Measurements from ENCODE around the gene BATF2.
"Not testable (repeated sequence)": the region's sequence is repeated elsewhere in the genome, so short reads cannot be mapped to it uniquely, and the experiment has no call there.

BATF2 gene, protein sequence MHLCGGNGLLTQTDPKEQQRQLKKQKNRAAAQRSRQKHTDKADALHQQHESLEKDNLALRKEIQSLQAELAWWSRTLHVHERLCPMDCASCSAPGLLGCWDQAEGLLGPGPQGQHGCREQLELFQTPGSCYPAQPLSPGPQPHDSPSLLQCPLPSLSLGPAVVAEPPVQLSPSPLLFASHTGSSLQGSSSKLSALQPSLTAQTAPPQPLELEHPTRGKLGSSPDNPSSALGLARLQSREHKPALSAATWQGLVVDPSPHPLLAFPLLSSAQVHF

DNA sequence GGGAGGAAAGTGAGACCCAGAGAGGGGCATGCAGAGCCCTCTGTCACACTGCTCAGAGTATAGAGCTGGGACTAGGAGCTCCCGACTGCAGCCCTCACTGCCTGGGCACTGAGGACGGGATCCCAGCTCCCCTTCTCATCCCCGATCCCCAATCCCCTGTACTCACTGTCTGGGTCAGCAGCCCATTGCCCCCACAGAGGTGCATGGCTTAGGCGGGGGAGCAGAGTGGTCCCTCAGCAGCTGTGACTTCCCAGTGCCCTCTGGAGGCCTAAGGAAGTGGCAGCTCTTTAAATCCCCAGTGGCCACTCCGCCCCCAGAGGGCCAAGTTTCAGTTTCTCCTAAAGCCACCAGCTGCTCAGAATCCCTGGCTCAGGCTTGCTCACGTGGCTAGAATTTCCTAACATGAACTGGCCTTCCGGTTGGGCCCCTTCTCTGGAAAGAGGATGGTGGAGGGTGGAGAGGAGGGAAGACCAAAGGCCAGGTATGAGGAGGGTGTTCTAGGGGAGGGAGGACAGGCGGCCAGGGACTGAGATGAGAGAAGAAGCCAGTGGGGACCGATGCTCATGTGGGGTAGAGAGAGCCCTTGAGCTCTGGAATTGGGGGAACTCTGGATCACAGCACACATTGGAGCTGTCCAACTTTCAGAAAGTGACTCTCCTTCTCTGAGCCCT is at the start of gene BATF2:
Gene BATF2 (minus strand): TSS at position 262 of the 671 bp plus-strand sequence. CDS start 57 bp downstream, at position 205.
- peak; percentile 65 for DNase-seq (ENCODE audit: insufficient read length, low spot score)
- FAIRE-seq = peak; percentile 72

DNA sequence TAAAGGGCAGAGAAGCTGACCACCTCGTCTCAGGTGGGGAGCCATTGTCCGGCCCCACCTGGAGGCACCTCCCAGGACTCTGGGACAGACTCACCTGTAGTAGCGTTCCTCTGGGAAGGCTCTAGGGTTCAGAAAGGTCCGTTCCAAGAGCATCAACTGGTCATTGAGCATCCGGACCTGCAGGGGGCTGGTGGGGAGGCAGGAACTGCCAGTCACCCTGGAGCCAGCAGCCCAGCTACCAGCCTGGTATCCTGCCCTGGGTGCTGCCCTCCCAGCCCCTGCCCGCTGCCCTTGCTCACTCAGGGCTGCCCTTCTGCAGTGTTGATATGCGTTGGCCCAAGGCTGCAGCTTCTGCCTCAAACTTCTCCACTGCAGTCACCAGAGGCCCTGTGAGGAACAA is 49.0 kb upstream of the BATF2 start:
- FAIRE-seq = no peak
- DNase-seq (ENCODE audit: insufficient read length, low spot score) = no peak

DNA sequence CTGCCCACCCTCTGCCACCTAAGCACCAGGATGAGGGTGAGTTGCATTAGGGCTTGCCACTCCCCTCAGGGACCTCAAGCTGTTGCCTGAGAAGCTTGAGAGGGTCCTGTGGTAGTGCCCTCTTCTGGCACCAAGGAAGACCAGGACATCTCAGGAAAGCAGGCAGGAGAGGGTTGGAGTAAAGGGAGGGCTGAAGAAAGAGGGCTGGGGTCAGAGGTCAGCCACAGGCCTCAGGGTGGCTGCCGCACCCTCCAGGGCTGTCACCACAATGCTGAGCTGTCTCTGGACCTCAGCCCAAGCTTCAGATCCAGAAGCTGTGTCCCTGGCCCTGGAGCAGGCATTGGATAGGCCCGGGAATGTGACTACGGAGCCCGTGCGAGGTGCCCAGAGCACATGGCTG is 48.3 kb upstream of the BATF2 start:
- DNase-seq (ENCODE audit: insufficient read length, low spot score) = no peak
- FAIRE-seq = no peak

DNA sequence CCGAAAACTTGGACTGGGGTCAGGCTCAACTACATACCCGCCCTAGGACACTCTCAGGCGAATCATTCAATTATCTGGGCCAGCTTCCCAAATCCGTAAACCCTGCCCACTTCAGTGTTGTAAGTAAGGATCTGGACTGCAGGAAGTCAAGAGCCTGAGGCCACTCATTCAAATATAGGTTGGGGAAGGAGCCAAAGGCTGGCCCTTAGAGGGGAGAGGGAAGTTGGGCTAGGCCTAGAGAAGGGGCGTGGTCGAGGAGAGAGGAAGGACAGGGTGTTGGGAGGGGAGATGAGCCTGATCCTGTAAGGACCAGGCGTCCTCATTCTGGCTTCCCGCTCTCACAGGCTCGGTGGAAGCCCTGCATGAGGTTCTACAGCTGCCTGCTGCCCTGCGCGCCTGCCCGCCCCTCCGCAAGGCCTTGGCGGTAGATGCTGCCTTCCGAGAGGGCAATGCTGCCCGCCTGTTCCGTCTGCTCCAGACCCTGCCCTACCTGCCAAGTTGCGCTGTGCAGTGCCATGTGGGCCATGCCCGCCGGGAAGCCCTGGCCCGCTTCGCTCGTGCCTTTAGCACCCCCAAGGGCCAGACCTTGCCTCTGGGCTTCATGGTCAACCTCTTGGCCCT is 47.2 kb upstream of the BATF2 start:
- FAIRE-seq (no peak), DNase-seq (ENCODE audit: insufficient read length, low spot score) (no peak)

DNA sequence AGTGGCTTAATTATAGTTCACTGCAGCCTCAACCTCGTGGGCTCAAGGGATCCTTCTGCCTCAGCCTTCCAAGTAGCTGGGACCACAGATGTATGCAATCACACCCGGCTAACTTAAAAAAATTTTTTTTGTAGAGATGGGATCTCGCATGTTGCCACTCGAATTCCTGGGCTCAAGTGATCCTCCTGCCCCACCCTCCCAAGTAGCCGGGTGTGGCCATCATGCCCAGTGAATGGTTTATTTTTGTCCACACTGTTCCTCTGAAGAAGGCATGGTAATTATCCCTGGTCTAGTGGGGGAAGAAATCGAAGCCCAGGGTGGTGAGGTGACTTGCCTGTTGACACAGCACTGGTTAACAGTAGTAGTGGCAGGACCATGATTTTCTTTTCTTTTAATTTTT is 46.1 kb upstream of the BATF2 start:
- FAIRE-seq = no peak
- DNase-seq (ENCODE audit: insufficient read length, low spot score) = no peak

DNA sequence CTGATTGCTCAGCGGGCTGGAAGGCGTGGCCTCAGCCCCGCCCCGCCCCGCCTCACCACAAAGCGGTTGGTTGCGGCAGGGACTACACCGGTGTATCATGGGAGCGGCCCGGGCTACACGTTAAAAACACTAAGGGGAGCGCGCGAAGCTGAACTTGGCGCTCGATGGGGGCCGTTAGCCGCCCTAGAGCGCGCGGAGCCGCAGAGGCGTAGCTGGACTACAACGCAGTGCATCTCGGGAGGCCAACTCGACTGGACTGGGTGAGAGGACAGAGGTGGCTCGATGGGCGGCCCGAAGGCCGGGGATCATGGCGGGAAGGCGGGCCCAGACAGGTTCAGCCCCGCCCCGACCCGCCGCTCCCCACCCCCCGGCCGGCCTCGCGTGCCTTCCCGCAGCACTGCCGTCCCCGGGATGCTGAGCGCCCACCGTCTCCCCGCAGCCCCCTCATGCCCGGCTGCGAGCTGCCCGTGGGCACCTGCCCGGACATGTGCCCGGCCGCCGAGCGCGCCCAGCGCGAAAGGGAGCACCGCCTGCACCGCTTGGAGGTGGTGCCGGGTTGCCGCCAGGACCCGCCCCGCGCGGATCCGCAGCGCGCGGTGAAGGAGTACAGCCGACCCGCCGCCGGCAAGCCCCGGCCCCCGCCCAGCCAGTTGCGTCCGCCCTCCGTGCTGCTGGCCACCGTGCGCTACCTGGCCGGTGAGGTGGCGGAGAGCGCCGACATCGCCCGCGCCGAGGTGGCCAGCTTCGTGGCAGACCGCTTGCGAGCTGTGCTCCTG is 44.3 kb upstream of the BATF2 start, which contains the start of gene SAC3D1:
Gene SAC3D1 (plus strand): TSS at position 364 of the 776 bp plus-strand sequence. CDS start 83 bp downstream, at position 447.
- peak; percentile 97 for FAIRE-seq
- peak; percentile 98 for DNase-seq (ENCODE audit: insufficient read length, low spot score)

DNA sequence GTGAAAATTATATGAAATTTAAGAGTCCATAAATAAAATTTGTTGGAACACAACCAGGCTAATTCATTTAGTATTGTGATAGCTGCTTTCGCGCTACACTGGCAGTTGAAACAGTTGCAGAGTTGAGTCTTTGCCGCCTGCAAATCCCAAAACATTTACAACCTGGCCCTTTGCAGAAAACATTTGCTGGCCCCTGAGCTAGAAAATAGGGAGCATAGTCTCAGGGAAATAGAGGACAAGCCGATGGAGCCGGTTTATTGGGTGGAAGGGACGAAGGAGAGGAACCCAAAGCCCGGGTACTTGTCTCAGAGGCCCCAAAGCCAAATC is 43.7 kb upstream of the BATF2 start:
- no peak for FAIRE-seq

DNA sequence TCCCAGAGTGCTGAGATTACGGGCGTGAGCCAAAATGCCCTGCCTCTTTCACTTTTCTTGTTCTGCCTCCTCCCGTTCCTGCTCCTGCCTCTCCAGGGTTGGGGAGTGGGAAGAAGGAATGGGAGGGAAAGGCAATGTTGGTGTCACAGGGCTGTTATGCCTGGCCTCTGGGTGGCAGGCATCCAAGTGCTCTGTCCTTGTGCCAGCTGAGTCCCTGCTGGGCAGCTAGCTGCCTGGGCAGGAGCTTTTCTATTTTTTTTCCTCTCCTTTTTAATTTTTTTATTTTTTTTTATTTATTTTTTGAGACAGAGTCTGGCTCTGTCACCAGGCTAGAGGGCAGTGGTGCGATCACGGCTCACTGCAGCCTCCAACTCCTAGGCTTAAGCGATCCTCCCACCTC is 40.2 kb upstream of the BATF2 start:
- no peak for FAIRE-seq
- DNase-seq (ENCODE audit: insufficient read length, low spot score) = no peak

More for the DNA sequence above, 43.7 kb upstream of the BATF2 start:
- no peak for DNase-seq (ENCODE audit: insufficient read length, low spot score)

DNA sequence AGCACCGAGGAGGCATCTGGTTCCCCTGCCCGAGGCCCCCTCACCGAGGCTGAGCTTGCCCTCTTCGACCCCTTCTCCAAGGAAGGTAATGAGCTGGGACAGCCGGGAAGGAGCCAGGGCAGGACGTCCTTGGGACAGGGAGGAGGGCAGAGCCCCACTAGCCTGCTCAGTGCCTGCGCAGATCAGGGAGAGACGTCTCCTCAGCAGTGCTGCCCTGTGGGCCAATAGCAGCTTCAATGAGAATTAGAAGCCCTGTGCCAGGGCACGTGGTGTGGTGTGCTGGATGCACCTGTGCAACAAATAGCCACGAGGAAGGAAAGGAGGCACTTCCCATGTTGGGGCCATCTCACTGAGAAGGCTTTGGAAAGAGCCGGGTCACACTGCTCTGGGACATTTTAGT is 38.8 kb upstream of the BATF2 start:
- no peak for DNase-seq (ENCODE audit: insufficient read length, low spot score)
- no peak for FAIRE-seq

DNA sequence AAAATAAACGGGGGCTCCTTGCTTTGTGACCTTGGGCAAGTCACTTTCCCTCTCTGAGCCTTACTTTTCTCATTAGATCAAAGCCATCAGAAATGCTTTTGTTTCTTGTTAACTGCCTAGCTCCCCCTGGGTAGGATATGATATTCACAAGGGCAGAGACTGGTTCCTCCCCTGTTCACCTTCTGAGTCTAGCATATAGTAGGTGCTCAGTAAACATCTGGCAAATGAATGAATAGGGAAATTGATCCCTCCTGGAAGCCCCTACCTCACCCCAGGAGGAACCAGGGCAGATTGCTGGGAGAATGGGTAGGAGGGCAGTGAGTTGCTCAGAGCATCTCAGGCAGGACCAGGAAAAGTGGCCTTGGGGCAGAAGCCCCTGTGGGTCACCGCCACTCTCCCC is 37.7 kb upstream of the BATF2 start:
- FAIRE-seq = no peak
- DNase-seq (ENCODE audit: insufficient read length, low spot score) = no peak

DNA sequence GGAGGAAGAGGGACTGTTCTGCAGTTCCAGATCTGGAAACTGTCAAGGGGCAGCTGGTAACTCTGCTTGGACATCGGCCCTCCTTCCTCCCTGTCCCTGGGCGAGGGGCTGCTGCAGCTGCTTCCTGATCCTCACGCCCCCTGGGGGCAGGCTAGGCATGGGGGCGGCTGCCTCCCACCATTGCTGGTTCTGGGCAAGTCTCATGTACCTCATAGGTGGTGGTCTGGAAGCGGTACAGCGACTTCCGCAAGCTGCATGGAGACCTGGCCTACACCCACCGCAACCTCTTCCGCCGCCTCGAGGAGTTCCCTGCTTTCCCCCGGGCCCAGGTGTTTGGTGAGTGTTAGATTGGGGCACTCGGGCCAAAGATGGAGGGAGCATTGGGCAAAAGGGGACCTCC is 35.4 kb upstream of the BATF2 start:
- no peak for DNase-seq (ENCODE audit: insufficient read length, low spot score)
- no peak for FAIRE-seq

DNA sequence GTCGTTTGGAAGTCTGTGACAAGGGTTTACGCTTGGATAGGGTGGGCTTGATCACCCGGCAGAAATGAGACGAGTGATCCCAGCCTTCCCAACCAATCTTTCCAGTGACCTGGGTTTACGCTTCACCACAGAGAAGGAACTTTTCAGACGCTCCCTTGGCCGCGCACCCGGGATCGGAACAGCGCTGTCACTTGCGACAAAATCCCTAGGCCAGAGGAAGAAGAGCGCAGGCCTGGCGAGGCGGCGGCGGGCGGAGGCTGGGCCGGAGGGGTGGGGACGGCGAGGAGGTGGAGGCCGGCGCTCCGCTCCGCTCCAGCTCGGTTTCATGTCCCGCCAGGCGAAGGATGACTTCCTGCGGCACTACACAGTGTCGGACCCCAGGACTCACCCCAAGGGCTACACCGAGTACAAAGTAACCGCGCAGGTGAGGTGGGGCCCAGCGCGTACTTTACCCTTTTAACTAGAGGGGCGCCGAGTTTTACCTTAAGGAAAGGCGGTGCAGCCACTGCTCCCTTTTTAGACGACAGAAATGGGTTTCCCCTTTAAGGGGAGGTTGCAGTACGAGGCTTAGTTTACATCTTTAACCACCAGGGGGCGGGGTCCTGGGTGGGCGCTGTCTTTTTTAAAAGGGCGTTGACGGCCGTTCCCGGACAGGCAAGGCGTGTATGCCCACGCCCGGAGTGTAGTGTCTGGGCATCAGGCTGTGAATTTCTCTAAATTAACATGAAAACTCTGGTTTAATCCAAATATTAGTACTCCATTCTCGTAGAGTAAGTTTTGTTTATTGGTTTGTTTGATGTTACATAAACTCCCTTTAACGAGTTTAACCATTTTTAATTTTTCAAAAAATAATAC is 30.7 kb upstream of the BATF2 start, which contains the start of gene SNX15:
Gene SNX15 (plus strand): TSS at position 227 of the 855 bp plus-strand sequence. CDS start 99 bp downstream, at position 326.
- FAIRE-seq = peak; percentile 80

DNA sequence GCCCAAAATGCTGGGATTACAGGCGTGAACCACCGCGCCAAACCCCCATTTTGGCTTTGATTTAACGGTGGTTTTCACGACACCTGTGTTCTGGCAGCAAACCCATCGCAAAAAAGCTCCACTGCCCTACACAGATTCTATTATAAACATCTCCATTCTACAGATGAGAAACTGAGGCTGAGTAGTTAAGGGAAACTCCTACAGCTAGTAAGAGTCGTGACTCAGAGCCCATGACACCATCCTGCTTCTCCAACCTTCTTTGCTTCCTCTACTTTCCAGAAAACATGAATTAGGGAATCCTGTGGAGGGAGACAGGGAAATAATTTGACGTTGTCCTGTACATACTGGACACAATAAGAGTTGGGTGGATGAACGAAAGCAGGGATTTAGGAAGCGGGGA is 30.0 kb upstream of the BATF2 start:
- FAIRE-seq (no peak), DNase-seq (ENCODE audit: insufficient read length, low spot score) (no peak)

More for the DNA sequence above, 30.7 kb upstream of the BATF2 start, which contains the start of gene SNX15:
- peak; percentile 91 for DNase-seq (ENCODE audit: insufficient read length, low spot score)

DNA sequence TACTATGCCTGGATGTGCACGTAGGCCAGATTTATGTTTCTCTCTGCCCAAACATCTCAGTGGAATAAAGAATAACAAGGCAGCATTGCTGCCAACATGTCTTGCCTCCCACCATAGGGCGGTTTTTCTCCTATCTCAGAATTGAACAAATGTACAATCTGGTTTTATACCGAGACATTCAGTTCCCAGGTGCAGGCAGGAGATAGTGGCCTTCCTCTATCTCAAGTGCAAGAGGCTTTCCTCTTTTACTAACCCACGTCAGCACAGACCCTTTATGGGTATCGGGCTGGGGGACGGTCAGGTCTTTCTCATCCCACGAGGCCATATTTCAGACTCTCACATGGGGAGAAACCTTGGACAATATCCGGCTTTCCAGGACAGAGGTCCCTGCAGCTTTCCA is 26.7 kb upstream of the BATF2 start:
- DNase-seq (ENCODE audit: insufficient read length, low spot score); FAIRE-seq: not testable (repeated sequence)

DNA sequence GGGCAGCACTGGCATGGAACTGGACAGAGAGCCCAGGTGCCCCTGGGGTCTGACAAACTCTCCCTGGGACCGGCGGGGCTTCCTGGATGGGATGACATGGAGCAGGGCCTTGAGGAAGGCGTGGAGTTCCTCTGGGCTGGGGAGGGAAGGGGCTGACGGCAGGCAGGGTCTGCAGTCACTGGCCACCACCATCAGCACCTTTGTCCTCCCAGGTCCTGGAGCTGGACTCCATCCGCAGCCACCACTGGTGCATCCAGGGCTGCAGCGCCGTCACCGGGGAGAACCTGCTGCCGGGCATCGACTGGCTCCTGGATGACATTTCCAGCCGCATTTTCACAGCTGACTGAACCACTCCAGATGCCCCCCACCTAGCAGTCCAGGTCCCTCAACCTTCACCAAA is 24.7 kb upstream of the BATF2 start:
- FAIRE-seq (no peak), DNase-seq (ENCODE audit: insufficient read length, low spot score) (no peak)

DNA sequence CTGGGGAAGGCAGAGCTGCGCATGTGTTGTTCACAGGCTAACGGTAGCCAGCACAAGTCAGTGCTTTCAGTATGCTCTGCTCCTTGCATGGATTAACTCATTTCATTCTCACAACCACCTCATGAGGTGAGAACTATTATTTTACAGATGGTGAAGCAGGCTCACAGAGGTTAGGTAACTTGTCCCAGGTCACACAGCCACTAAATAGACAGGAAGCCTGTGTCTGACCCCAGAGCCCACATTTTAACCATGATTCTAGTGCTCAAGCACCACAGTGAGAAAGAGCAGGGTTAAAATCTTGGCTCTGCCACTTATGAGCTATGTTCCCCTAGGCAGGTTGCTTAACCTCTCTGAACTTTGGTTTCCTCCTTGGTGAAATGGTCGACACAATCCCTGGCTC is 24.2 kb upstream of the BATF2 start:
- FAIRE-seq = no peak
- DNase-seq (ENCODE audit: insufficient read length, low spot score) = no peak

DNA sequence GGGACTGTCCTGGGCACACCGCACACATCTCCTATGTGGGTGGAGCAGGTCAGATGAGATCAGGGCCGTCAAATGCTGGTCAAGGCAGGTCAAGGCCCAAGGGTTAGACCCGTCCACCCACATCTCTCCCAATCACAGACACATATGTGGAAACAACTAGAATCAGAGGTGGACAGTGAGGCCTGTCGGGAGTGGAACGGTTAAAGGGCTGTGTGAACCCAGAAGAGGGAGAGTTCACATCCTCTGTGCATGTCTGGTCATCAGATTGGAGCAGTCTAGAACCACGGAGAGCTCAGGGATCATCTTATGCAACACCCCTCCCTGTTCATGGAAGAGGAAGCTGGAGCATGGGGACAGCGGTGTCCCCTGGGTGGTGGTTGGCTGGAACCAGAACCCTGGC is 23.1 kb upstream of the BATF2 start:
- DNase-seq (ENCODE audit: insufficient read length, low spot score) = no peak

DNA sequence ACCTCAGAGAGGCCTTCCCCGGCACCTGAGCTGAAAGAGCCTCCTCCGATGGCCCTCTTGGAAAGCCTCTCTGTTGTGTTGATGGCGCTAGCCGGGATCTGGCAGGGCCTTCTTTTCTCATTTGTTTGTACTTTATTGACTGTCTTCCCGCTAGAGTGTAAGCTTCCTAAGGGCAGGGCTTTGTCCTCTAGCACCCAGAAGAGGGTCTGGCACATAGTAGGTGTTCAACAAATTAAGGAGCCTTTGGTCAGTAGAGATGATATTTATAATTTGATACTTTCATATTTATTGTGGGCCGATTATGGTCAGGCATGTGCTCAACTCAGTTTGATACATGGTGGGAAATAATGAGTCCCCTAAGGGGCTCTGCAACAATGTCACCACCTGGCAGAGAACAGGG is 21.2 kb upstream of the BATF2 start:
- FAIRE-seq (no peak), DNase-seq (ENCODE audit: insufficient read length, low spot score) (no peak)

More for the DNA sequence above, 23.1 kb upstream of the BATF2 start:
- FAIRE-seq = no peak

DNA sequence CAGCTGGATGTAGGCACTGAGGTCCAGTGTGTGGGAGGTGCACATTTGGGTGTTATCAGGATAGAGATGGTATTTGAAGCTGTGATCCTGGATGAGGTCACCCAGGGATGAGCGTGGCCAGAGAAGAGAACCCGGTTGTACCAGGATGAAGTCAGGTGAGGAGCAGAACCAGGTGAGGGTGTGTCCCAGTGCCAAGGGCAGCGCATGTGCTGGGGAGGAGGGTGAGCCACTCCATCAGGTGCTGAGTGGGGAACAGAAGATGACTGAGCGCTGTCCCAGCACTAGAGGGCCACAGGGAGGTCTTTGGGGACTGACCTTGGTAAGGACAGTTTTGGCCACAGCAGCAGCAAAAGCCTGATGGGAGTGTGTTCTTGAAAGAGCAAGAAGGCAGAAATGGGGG is 19.9 kb upstream of the BATF2 start:
- DNase-seq (ENCODE audit: insufficient read length, low spot score) (no peak), FAIRE-seq (no peak)

DNA sequence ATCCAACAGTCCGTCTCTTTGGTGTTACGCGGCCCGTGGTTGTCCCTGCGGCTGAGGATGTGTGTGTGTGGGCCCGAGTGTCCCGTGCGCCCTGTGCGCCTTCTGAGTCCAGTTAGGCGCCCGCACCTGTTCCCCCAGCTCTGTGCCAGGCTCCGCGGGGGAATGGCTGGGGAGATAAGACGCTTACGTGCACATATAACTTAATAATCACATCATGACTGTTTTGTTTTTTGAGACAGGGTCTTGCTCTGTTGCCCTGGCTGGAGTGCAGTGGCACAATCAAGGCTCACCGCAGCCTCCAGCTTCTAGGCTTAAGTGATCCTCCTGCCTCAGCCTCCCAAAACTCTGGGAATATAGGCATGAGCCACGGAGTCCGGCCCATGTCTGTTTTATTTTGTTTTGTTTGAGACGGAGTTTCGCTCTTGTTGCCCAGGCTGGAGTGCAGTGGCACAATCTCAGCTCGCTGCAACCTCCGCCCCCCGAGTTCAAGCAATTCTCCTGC is 18.0 kb upstream of the BATF2 start:
- FAIRE-seq = no peak
- DNase-seq (ENCODE audit: insufficient read length, low spot score) = no peak

Measured in GM19239 (cell line).